K562 (cell line): ENCODE results near the gene SPOCD1. TPM values are rescaled to one million over a fixed set of nuclear protein-coding genes. Genes with fewer than 3 reads are reported as not detected.

Experiments used
- CC2D1A ChIP-seq: fragments of 450-650 bp; IDR thresholded peaks from 2 replicates; pipeline ENCODE4 v1.6.1; 2017; ENCODE audit warnings: mild to moderate bottlenecking
- CREM ChIP-seq: IDR thresholded peaks from 2 replicates; pipeline ENCODE4 v1.6.1; 2014; ENCODE audit warnings: antibody characterized with exemption, low read depth
- HNRNPL ChIP-seq: fragments of 200-400 bp; formaldehyde crosslinking; IDR thresholded peaks from 2 replicates; pipeline ENCODE4 v1.6.1; 2017; ENCODE audit warnings: low read depth, mild to moderate bottlenecking, low read length
- HOXB6 ChIP-seq: fragments of 250-450 bp; sonication (Bioruptor Pico); IDR thresholded peaks from 2 replicates; pipeline ENCODE4 v1.5.1; 2022; ENCODE audit warnings: mild to moderate bottlenecking, borderline replicate concordance
- RAD21 ChIP-seq, 2 experiments: fragments of 250-450 bp in 1 of 2; fragments of 450-650 bp in 1 of 2; sonication (Bioruptor Pico) in 1 of 2; formaldehyde crosslinking in 1 of 2; IDR thresholded peaks in 1 of 2; conservative IDR thresholded peaks in 1 of 2; 2 replicates each; pipeline versions ENCODE4 v1.4.0 to v1.8.0; 2020 to 2022; ENCODE audit warnings: mild to moderate bottlenecking in 2 of 2, moderate library complexity in 1 of 2
- TCF3 ChIP-seq: sonication (generic); formaldehyde crosslinking; IDR thresholded peaks from 2 replicates; pipeline ENCODE4 v1.4.0; 2020; ENCODE audit warnings: mild to moderate bottlenecking, missing genetic modification reagents
- ZEB2 ChIP-seq: fragments of 450-650 bp; IDR thresholded peaks from 2 replicates; pipeline ENCODE4 v1.6.1; 2016
- ZNF79 ChIP-seq: fragments of 250-450 bp; sonication (Bioruptor Pico); IDR thresholded peaks from 2 replicates; pipeline ENCODE4 v1.4.0; 2020; ENCODE audit warnings: low read depth, mild to moderate bottlenecking, moderate library complexity
- ZNF830 ChIP-seq: fragments of 250-450 bp; sonication (Bioruptor Pico); IDR thresholded peaks from 2 replicates; pipeline ENCODE4 v1.5.0; 2021; ENCODE audit warnings: mild to moderate bottlenecking
- polyA plus RNA-seq, 8 experiments: library from polyadenylated mRNA; depleted of rRNA in 4 of 8; stranded (reverse) in 5 of 8; unstranded in 3 of 8; fragments of >200 nt; fragmentation: Nextera tagmentation in 2 of 8; fragmentation: Illumina TruSeq in 1 of 8; extraction: Ambion mirVana in 2 of 8; extraction: Trizol in 1 of 8; gene quantifications; 2 replicates each; pipeline versions ENCODE4 v1.2.1 to v1.2.3, GENCODE V29; 2011 to 2014; ENCODE audit warnings: inconsistent platforms in 1 of 8, missing spikeins in 1 of 8
- total RNA-seq, 7 experiments: library from RNA; depleted of rRNA in 6 of 7; stranded (reverse); fragments of >200 nt in 6 of 7; fragmentation: Illumina TruSeq in 2 of 7; extraction: Trizol in 2 of 7; gene quantifications; 2 replicates each; pipeline versions ENCODE4 v1.2.1 to v1.2.3, GENCODE V29; 2011 to 2021; ENCODE audit warnings: low replicate concordance in 1 of 7
- TF ChIP-seq, protein P1 (sequence below), 2 experiments: fragments of 250-450 bp in 1 of 2; fragments of 450-650 bp in 1 of 2; sonication (Bioruptor Pico) in 1 of 2; IDR thresholded peaks; 2 replicates each; pipeline versions ENCODE4 v1.6.1 to v1.8.0; 2016 to 2021; ENCODE audit warnings: mild to moderate bottlenecking in 2 of 2, moderate library complexity in 2 of 2, missing compliant biosample characterization in 1 of 2, missing genetic modification characterization in 1 of 2
- TF ChIP-seq, protein P2 (sequence below): sonication (generic); formaldehyde crosslinking; IDR thresholded peaks from 2 replicates; pipeline ENCODE4 v1.8.1; 2023; ENCODE audit warnings: missing genetic modification reagents, mild to moderate bottlenecking, borderline replicate concordance
- TF ChIP-seq, protein P3 (sequence below): sonication (generic); formaldehyde crosslinking; IDR thresholded peaks from 2 replicates; pipeline ENCODE4 v1.8.1; 2023; ENCODE audit warnings: mild to moderate bottlenecking, missing genetic modification reagents
- TF ChIP-seq, protein P4 (sequence below): fragments of 150-350 bp; conservative IDR thresholded peaks from 2 replicates; pipeline ENCODE4 v1.6.1; 2014; ENCODE audit warnings: low read length

Gene SPOCD1
- total and polyA plus RNA-seq, 9 of the 15 experiments (the other 6 are each of a cell fraction or from before 2014, with no cell fraction given), result 0.03 to 0.71 (median 0.26) TPM; not detected in 1

DNA sequence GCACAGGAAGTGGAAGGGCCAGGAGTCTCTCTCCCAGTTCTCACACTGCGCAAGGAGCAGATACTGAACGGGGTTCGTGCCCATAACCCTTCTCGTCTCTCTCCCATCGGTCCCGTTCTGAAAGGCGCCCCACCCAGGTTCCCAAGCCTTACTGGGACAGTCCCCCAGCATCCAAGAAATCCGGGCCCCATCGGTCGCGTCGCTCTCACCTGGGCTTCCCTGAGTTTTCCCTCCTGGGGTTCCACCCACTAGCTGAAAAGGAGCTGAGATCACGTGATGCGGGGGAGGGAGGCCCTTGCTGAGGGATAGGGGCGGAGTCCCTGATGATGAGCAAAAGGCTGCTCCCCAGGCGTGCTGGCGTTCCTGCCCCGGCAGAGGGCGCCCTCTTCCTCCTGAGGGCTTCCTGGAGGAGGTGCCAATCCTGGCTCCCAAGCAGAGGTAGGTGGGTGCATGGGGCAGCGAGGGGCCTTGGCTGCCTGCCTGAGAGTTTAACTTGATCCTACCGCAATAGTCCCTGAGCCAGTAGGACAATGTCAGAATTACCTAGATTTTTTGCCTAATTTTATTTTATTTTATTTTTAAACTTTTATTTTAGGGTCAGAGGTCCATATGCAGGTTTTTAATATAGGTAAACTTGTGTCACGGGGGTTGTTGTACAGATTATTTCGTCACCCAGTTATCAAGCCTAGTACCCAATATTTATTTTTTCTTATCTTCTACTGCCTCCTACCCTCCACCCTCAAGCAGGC, at the start of gene SPOCD1 (continued):
- TF ChIP-seq, protein P1, sequence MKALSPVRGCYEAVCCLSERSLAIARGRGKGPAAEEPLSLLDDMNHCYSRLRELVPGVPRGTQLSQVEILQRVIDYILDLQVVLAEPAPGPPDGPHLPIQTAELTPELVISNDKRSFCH (CRISPR knock-in tag; IDR thresholded peaks at IDR 0.05), result no peak
- TF ChIP-seq, protein P1 (tag; IDR thresholded peaks at IDR 0.05), result peak; percentile 71
- no peak for TF ChIP-seq HNRNPL
- peak; percentile 44; the same call in 1 of the 2 replicates for TF ChIP-seq TCF3 (CRISPR knock-in tag)
- TF ChIP-seq HOXB6 (CRISPR knock-in tag), result no peak
- TF ChIP-seq, protein P2, sequence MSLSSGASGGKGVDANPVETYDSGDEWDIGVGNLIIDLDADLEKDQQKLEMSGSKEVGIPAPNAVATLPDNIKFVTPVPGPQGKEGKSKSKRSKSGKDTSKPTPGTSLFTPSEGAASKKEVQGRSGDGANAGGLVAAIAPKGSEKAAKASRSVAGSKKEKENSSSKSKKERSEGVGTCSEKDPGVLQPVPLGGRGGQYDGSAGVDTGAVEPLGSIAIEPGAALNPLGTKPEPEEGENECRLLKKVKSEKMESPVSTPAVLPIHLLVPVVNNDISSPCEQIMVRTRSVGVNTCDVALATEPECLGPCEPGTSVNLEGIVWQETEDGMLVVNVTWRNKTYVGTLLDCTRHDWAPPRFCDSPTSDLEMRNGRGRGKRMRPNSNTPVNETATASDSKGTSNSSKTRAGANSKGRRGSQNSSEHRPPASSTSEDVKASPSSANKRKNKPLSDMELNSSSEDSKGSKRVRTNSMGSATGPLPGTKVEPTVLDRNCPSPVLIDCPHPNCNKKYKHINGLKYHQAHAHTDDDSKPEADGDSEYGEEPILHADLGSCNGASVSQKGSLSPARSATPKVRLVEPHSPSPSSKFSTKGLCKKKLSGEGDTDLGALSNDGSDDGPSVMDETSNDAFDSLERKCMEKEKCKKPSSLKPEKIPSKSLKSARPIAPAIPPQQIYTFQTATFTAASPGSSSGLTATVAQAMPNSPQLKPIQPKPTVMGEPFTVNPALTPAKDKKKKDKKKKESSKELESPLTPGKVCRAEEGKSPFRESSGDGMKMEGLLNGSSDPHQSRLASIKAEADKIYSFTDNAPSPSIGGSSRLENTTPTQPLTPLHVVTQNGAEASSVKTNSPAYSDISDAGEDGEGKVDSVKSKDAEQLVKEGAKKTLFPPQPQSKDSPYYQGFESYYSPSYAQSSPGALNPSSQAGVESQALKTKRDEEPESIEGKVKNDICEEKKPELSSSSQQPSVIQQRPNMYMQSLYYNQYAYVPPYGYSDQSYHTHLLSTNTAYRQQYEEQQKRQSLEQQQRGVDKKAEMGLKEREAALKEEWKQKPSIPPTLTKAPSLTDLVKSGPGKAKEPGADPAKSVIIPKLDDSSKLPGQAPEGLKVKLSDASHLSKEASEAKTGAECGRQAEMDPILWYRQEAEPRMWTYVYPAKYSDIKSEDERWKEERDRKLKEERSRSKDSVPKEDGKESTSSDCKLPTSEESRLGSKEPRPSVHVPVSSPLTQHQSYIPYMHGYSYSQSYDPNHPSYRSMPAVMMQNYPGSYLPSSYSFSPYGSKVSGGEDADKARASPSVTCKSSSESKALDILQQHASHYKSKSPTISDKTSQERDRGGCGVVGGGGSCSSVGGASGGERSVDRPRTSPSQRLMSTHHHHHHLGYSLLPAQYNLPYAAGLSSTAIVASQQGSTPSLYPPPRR (CRISPR knock-in tag), result no peak; the same call in 1 of the 2 replicates
- peak; percentile 97 for TF ChIP-seq CC2D1A
- TF ChIP-seq, protein P3, sequence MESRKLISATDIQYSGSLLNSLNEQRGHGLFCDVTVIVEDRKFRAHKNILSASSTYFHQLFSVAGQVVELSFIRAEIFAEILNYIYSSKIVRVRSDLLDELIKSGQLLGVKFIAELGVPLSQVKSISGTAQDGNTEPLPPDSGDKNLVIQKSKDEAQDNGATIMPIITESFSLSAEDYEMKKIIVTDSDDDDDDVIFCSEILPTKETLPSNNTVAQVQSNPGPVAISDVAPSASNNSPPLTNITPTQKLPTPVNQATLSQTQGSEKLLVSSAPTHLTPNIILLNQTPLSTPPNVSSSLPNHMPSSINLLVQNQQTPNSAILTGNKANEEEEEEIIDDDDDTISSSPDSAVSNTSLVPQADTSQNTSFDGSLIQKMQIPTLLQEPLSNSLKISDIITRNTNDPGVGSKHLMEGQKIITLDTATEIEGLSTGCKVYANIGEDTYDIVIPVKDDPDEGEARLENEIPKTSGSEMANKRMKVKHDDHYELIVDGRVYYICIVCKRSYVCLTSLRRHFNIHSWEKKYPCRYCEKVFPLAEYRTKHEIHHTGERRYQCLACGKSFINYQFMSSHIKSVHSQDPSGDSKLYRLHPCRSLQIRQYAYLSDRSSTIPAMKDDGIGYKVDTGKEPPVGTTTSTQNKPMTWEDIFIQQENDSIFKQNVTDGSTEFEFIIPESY (CRISPR knock-in tag), result peak; percentile 52; the same call in 1 of the 2 replicates
- TF ChIP-seq, protein P4, sequence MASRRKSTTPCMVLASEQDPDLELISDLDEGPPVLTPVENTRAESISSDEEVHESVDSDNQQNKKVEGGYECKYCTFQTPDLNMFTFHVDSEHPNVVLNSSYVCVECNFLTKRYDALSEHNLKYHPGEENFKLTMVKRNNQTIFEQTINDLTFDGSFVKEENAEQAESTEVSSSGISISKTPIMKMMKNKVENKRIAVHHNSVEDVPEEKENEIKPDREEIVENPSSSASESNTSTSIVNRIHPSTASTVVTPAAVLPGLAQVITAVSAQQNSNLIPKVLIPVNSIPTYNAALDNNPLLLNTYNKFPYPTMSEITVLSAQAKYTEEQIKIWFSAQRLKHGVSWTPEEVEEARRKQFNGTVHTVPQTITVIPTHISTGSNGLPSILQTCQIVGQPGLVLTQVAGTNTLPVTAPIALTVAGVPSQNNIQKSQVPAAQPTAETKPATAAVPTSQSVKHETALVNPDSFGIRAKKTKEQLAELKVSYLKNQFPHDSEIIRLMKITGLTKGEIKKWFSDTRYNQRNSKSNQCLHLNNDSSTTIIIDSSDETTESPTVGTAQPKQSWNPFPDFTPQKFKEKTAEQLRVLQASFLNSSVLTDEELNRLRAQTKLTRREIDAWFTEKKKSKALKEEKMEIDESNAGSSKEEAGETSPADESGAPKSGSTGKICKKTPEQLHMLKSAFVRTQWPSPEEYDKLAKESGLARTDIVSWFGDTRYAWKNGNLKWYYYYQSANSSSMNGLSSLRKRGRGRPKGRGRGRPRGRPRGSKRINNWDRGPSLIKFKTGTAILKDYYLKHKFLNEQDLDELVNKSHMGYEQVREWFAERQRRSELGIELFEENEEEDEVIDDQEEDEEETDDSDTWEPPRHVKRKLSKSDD, result peak; percentile 76; the same call in 1 of the 2 replicates
- 0 out of 2 replicates have a peak, but pooled peaks have one; percentile 57 for TF ChIP-seq ZNF830 (CRISPR knock-in tag)
- no peak for TF ChIP-seq ZNF79
- TF ChIP-seq CREM, result peak; percentile 87
- TF ChIP-seq RAD21 (CRISPR knock-in tag; conservative IDR thresholded peaks at IDR 0.05 in 1 of 2, IDR thresholded peaks at IDR 0.05 in 1 of 2), result peak; percentile 92 to 96
- peak; percentile 78 for TF ChIP-seq ZEB2
